MM.1S (cell line): ENCODE data around the gene PEX26.

Source experiments
- CTCF ChIP-seq: fragments of 300-600 bp; sonication (generic); IDR thresholded peaks from 2 replicates; pipeline ENCODE4 v1.5.1; 2016; ENCODE audit warnings: antibody characterized with exemption, low read length, mixed read lengths
- EZH2phosphoT487 ChIP-seq: fragments of 300-600 bp; sonication (generic); IDR thresholded peaks from 2 replicates; pipeline ENCODE4 v1.6.1; 2018; ENCODE audit warnings: antibody characterized with exemption, low read length

- TF ChIP-seq EZH2phosphoT487 (no peak), CTCF (no peak)
Observed at GRCh38 chr22:18110194-18110953, 32.6 kb downstream of the PEX26 start, which contains the start of gene TUBA8.
